ENCODE data around the gene PACRG.

The PACRG gene

DNA sequence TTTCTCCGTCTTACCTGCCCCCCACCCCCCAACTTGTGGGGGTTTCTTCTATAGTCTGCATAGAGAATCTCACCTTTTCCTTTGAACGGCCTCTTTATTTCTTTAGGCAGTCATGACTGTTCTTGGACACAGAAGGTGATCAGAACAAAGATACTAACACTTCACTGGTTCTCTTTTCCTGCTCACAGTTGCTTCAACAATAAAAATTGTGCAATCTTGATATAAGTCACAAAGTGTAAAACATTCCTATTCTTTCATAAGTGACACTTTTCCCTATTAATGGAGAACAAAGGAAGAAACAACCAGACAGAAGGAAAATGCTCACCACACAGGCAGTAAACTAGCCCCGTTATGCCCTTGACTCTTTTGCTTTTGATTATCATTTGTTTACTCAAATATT lies 448.3 kb downstream of the PACRG start:
- DNase-seq (ENCODE audit: low read depth in 2 of 2) = no peak

DNA sequence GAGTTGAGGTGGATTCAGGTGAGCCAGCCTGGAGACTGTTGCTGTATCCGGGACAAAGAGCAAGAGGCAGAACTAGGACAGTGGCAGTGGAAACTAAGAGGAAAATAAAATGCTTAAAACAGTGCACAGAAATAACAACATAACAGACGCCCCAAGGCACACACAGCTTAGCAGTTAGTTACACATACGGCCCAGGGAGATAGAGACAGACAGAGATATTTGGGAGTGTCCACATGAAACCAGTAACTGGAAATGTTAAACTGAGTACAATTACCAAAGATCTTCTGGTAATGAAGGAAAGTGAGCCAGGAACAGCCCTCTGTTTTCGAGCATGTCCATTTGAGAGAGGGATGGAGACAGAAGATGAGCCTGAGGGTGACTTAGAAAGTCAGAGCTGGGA lies 449.2 kb downstream of the PACRG start:
- DNase-seq (ENCODE audit: low read depth in 2 of 2) = no peak

DNA sequence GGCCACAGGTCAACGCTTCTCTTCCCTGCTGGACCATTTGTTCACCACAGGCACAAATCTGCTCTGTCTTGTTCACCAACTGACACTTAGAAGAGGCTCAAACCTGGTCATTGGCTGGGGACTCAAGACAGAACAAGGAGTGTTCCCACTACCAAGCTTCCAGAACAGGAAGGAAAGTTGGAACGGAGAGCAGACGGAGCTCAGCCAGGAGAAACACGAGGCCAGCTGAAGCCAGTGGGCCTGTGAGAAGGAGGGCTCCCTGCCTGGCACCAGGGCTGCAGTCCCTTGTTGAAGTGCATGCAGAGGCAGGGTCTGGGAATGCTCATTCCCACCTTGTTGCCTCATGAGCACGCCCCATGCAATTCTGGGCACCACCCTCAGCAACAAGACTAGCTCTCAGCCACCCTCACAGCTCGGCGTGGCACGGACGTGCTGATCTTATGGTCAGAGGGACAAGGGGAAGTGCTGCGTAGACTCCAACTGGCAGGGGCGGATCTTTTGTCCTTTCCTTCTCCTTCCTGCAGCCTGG lies 450.2 kb downstream of the PACRG start:
- DNase-seq (ENCODE audit: low read depth in 2 of 2) = no peak

DNA sequence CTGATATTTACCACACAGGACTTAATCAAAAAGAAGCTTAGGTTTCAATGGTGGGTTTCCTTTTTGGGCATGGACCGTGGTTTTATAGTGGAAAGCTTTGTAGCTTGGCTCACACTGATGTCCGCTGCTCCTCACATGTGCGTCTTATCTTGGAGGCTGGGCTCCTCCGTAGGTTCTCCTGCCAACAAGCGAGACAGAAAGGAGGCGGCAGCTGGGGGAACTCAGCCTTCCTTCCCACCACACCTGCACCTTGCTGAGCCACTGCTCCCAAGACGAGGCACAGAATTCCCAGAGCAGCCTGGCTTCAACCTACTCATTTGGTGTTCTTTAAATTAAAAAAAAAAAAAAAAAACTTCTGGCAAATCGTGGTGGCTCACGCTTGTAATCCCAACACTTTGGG lies 451.3 kb downstream of the PACRG start:
- DNase-seq (ENCODE audit: low read depth in 2 of 2) = no peak

DNA sequence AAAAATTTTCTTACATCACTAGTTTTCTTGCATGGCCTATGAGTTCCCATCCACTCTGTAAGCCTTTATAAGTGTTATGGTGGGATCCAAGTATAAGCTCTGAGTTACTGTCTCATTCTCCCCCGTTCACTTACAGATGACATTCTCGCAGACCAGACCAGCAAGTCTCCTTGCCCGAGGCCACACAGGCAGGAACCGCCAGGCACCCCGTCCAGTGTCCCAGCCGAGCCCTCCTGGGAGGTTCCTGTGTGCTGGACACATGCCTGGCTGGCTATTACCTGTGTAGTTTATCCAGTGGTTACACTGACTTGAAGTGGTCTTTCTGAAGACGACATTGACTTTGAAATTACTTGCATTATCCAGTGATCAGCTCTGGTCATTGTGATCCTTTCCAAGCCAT lies 451.9 kb downstream of the PACRG start:
- no peak for DNase-seq (ENCODE audit: low read depth in 2 of 2)

DNA sequence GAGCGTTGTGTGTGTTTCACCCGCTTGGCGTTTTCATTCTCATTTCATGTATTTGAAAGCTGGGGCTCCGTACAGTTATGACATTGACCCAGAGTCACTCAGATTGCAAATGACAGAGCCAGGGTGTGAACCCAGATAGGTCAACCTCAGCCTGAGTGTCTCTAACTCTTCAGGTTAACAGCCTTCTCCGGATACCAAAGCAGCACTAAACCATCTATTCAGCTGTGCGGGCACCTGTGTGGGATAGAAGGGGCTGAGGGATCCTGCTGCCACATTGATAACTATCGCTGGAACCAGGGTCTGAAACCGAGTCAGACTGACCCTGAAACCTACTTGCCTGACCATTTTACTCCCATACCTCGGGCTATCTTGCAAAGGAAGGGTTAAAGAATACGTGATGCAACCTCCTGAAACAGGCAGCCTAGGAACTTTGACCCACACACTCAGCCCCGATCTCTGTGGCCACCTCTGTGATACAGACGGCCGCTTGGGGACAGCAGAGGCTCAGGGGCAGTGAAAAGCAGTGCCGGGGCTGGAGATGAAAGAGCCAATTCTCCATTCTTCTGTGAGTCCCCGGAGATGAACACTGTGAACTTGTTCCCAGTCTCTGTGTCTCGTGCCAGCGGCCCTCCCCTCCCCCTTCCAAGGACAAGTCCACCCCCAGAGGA lies 453.2 kb downstream of the PACRG start:
- no peak for DNase-seq (ENCODE audit: low read depth in 2 of 2)

DNA sequence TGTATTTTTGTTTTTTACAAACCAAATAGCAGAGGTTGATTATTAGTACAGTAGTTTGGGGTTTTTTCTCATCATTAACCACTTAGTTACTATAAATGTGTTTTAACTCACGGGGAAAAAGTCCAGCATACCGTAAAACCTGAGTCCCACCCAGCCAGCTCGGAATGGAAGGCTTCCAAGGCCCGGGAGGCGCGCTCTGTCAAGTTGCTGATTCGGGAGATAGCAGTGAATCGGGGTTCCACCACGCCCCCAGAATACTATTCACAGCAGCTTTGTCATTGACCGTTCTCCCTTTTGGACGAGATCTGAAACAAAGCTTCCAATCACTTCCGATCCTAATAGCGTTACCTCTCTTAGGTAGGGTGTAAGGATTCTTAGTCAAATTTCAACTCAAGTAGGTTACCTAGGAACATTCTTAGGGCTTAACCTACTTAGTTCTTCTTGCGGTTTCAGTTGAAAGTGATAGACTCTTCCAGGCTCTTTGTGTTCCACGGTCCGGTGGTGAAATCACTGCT lies 453.9 kb downstream of the PACRG start:
- no peak for DNase-seq (ENCODE audit: low read depth in 2 of 2)

DNA sequence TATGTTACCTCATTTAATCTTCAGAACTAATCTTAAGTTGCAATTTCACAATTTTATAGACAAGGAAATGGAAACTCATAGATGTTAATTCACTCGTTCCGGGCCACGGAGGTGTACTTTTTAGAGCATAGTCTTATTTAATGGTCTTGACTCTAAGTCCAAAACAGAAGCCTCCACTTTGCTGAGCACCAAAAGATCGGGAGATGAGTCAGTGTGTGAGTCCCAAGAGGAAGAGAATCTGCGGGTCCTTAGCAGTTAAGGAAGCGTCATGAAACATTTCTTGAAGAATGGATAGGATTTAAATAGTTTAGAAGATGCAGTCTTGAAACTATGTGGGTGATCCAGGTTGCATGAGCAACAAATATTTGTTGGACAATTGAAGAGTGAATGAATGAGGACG lies 454.9 kb downstream of the PACRG start:
- no peak for DNase-seq (ENCODE audit: low read depth in 2 of 2)

DNA sequence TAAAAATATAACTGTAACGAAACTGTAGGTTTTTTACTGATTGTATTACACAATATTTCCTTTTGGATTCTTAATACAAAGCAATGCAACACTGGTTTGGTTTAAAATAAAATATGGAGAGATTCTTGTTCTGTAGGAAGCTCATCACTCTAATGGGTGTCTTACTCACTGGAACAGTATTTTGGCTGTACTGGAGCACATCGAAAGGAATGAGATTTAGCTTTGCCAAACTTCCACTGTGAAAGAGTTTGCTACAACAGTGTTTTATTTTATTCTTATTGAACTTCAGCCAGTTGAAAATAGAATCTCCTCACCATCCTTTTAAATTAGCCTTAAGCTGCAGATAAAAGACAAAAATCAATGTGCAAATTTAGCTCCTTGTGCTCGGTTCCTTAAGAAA lies 456.0 kb downstream of the PACRG start:
- DNase-seq (ENCODE audit: low read depth in 2 of 2) = no peak

DNA sequence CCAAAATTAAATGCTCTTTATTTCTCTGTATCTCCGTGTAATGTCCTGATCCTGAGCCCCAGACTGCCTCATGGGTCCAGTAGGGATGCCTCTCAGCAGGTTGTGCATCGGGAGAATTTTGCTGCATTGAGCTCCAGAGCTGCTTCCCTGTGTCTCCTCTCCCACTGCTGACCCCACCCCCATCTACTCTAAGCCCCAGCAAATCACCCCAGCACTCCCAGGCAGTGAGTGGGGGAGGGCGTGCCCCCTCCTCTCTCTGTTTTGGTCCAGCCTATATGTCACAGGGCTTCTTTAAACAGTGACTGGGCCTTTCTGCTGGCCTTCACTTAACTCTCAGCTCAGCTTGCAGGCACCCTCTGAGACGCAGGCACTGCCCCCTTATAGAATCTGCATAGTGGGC lies 458.0 kb downstream of the PACRG start:
- no peak for DNase-seq (ENCODE audit: low read depth in 2 of 2)

DNA sequence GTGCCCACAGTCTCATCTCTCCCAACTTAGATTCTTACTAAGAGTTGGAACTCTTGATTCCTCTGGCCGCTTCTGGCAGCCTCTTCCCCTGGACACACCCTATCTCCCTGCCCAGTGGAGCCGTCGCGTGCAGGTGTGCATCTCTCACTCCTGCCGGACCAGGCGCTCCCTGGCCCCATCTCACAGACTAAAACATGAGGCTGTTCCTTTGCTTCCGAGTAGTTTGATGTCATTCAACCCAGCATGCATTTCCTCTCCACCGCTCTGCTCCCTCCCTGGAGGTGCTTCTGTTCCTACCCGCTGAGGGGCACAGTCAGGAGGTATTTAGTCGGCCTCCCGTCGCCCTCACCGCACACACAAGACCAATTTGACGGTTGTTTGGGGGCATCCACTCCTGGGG lies 458.8 kb downstream of the PACRG start:
- no peak for DNase-seq (ENCODE audit: low read depth in 2 of 2)

DNA sequence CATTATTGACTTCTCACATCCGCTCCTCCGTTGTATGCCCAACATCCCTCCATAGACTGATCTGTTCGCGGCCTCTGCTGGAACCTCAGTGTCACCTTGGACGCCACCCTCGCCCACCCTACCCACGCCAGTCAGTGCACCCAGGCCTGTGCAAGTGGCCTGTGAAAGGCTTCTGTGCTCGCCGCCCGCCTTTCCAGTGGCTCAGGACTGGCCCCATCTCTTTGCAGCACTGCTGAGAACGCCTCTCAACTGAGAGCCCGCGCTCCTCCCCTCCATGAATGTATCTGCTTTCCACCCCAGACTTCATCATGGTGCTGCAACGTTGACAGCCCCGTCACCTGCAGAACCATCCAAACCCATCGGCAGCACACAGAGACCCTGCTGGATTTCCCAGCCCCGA lies 459.4 kb downstream of the PACRG start:
- DNase-seq (ENCODE audit: low read depth in 2 of 2) = no peak

DNA sequence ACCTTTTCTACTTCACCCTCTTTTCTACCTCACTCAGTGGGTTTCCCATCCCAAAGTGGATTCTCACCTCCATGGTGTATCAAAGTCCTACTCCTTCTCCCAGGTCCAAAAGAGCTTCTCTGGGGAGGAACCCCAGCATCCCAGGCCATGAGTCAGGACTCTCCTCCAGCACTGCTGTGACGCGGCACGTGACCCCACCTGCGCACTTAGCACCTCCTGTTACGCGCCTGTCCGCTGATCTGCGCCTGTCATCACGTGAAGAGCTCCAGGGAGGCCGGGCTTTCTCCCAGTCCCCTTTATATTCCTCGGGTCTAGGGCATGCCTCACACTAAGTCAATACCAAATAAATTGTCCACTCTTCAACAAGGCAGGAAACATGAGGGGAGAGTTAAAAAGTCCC lies 459.8 kb downstream of the PACRG start:
- DNase-seq (ENCODE audit: low read depth in 2 of 2) = no peak

DNA sequence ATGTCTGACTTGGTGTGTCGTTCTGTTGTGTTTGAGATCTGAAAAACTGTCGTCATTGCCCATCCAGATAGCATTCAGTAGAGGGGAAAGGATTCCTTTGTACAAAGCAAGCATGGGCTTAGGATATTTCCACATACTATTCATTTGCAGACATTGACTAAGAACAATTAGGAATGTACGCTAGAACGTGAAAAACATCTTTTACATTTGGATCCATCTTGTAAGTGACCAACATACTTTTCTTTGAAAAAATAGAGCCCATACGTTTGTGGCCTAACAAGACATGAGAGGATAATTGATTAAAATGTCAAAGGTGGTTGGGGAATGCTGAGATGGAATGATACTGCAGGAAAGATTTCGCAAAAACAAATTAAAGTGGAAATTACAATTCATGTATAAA lies 461.0 kb downstream of the PACRG start:
- DNase-seq (ENCODE audit: low read depth in 2 of 2) = no peak

DNA sequence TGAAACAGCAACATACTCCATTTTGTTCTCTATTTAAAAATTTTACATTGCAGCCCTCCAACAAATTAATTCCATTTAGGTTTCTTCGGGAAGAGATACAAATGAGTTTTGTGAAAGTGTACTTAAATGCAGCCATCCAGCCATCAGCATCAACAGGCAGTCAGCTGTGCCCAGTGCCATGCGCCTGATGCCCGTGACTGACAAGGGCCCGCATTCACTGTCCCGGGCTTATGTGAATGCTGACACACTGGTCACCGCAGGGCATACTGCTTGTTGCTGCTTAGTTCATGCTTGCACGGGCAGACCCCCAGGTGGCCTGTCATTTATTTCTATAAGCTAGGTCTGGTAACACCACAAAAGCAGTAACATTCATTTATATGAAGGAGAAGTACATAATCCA lies 461.8 kb downstream of the PACRG start:
- DNase-seq (ENCODE audit: low read depth in 2 of 2) = no peak

DNA sequence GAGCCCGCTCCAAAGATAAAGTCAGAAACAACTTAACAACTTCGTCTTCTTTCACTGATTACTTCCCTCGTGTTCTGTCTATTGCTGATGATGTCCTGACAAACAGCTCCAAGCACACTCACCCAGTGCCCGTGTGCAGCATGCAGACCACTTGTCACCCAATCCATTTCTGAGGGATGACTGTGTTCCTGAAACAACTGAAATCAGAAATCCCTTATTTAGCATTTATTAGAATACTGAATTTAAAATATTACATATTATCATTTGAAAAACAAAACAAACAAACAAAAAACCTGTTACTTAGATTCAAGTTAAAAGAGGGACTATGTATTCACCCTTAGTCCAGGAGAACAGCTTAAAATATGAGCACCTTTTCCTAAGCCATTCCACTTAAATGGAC lies 463.0 kb downstream of the PACRG start:
- DNase-seq (ENCODE audit: low read depth in 2 of 2) = no peak

DNA sequence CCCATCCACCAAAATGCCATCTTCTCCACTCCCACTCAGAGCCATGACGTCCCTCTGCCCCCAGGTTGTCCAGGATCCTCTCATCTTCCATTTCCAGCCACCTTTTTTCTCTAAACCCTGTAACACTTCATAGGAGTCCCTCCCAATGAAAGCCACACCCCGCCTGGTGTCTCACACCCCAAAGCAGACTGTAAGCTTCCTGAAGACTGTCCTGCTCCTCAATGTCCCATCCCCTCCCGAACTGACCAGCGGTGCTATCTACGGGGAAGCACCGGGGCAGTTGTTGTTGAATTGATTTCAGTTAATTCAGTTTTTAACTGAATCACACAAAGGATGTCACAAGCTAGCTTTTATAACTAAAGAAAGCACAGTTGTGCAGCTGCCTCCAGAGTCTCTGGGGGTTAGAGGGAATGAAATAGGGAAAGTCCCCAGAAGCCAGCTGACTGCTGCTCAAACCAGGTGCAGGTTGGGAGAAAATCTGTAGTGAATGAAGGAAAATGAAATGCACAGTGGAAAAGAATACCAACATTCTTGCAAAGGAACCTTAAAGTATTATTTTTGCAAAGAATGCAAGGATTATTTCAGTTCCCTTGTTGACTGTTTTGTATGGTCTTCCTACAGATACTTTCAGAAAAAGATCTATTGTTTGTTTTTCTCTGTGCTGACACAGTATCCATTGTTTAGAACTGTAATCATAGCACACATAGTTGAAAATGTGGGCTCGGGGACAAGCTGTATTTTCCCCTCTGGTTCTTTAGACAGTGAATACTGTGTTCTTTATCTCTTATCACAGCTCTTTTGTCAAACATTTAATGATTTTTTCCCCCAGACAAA lies 464.1 kb downstream of the PACRG start:
- DNase-seq (ENCODE audit: low read depth in 2 of 2) = no peak

DNA sequence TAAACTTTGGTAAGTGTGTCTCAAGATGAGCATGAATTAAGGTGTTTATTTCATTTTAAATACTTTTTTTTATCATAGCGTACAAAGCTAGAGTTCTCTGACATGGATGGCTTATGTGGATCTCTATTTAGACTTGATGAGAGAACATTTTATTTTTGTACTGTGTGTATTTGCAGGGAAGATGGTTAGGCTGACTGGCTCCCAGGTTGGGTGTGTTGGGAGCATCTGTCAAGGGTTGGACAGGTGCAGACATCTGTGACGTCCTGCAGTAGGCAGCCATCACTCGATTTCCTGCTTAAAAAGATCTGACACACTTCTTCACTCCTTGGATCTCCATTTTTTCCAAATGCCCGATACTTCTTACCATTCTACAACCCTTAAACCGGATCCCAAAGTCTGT lies 464.8 kb downstream of the PACRG start:
- DNase-seq (ENCODE audit: low read depth in 2 of 2) = no peak

DNA sequence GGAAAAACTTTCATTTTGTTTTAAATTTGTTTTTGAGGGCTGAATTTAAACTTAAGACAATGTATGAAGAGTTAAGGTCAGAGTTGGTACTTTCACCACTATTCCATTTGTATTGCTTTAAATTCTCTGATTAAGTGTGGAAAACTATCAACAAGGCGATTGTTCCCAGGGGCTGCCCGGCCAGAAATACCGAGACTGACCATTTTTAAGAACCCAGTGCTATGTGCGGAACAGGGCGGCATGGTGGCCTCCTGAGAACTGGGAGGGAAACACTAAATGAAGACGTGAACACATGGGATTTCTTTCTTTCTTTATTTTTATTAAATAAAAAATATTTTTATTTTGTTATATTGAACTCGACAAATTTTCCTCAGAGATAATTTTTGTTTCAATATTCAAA lies 465.6 kb downstream of the PACRG start:
- DNase-seq (ENCODE audit: low read depth in 2 of 2) = no peak

DNA sequence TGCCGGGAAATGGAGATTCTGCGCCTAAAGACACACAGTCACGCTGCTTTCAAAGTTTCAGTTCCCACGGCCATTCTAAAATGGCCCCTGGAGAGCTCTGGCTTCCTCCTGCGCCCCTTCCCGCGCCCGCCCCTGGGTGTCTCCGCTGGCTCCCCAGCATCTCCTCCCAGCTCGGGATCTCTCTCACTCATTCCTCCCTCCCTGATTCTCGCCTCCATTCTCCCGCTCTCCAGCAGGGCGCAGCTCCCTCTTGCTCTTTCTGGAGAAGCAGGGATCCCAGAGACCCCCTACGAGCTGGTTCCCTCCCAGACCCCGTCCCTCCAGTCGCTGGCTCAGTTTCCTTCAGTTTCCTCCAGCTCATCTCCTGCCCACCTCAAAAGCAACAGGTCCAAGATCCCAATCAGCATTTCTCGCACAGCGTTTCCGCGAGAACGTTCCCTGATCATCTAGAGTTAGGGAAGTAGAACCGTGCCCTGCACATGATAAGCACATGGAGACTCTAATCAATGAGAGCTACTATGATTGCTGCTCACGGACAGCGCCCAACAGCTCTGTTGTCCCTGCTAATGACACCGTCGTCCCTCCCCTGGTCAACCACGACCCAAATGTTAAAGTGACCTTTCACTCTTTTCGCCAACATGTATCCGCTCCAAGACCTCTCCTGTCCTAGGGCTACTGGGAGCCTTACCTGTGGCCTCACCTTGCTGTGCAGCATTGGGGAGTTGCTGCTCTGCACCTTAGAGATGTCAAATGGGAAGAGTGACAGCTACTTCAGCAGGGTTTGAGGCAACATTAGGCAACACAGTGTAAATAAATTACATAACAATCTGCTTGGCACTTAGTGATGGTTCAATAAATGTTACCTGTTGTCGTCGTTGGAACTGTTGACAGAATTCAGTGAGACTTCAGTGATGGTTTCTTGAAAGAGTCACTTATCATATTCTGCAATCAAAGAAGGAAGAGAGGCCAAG lies 468.2 kb downstream of the PACRG start:
- no peak for DNase-seq (ENCODE audit: low read depth in 2 of 2)

DNA sequence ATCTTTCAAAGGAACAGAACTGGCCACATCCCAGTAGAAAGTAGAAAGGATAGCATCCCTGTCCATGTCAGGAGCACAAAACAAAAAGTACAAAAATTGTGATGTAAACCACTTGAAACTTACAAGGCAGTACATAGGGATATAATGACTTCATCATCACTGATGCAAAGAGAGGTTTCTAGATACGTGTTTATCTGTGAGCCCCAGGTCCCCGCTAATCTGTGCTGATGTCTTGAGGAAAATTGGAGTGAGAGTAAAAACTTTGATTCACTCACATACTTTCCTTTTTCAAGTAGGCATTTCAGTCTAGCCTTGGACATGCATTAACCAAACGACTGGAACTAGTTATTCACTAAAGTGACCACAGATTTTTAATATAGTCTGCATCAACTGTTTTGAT lies 470.1 kb downstream of the PACRG start:
- no peak for DNase-seq (ENCODE audit: low read depth in 2 of 2)

DNA sequence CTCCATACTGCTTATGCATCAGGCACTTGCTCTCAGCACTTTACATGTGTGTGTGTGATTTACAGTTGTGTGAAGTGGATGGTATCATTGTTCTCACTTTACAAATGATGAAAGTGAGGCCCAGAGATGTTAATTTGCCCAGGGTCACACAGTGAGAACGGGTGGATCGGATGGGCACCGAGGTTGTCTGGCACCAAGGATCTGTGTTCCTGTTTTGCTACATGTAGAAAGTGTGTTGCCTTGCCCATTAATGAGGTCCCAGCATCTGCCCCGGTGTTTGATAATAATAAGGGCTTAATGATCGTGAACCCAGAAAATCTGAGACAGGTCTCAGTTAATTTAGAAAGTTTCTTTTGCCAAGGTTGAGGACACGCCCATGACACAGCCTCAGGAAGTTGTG lies 470.6 kb downstream of the PACRG start:
- DNase-seq (ENCODE audit: low read depth in 2 of 2) = no peak

Measured in activated CD8-positive, alpha-beta memory T cell treated with anti-CD3 and anti-CD28 coated beads for 4 hours (primary cell).